HEK293T (cell line): Measurements from ENCODE around the gene TMEM44.

Experiments used
- ARNT ChIP-seq: fragments of 450-650 bp; IDR thresholded peaks from 2 replicates; pipeline ENCODE4 v1.6.1; 2017; ENCODE audit warnings: mild to moderate bottlenecking
- ELF4 ChIP-seq: fragments of 450-650 bp; IDR thresholded peaks from 2 replicates; pipeline ENCODE4 v1.6.1; 2017; ENCODE audit warnings: antibody characterized with exemption
- FOXA1 ChIP-seq: fragments of 450-650 bp; IDR thresholded peaks from 2 replicates; pipeline ENCODE4 v1.6.1; 2016; ENCODE audit warnings: mild to moderate bottlenecking
- FOXK2 ChIP-seq: fragments of 450-650 bp; IDR thresholded peaks from 2 replicates; pipeline ENCODE4 v1.6.1; 2016; ENCODE audit warnings: mild to moderate bottlenecking
- FOXM1 ChIP-seq: fragments of 450-650 bp; IDR thresholded peaks from 2 replicates; pipeline ENCODE4 v1.6.1; 2017; ENCODE audit warnings: mild to moderate bottlenecking, borderline replicate concordance
- PKNOX1 ChIP-seq: fragments of 450-650 bp; IDR thresholded peaks from 2 replicates; pipeline ENCODE4 v1.6.1; 2016
- SP1 ChIP-seq: fragments of 450-650 bp; IDR thresholded peaks from 2 replicates; pipeline ENCODE4 v1.6.1; 2017
- SUZ12 ChIP-seq: fragments of 450-650 bp; IDR thresholded peaks from 2 replicates; pipeline ENCODE4 v1.6.1; 2016; ENCODE audit warnings: mild to moderate bottlenecking

- TF ChIP-seq SP1 (no peak), FOXA1 (no peak), FOXK2 (no peak), SUZ12 (no peak), PKNOX1 (no peak), ELF4 (no peak), FOXM1 (no peak), ARNT (no peak)
Observed at GRCh38 chr3:194555175-194556062, 77.8 kb downstream of the TMEM44 start.
